GM03348 (cell line): ENCODE data around the gene EML1.
"Not testable (repeated sequence)": the region's sequence is repeated elsewhere in the genome, so short reads cannot be mapped to it uniquely, and the experiment has no call there.

ENCODE experiments used
- DNase-seq: peaks from one replicate; pipeline ENCODE4 v3.0.0; 2012; ENCODE audit warnings: low spot score

Gene EML1

DNA sequence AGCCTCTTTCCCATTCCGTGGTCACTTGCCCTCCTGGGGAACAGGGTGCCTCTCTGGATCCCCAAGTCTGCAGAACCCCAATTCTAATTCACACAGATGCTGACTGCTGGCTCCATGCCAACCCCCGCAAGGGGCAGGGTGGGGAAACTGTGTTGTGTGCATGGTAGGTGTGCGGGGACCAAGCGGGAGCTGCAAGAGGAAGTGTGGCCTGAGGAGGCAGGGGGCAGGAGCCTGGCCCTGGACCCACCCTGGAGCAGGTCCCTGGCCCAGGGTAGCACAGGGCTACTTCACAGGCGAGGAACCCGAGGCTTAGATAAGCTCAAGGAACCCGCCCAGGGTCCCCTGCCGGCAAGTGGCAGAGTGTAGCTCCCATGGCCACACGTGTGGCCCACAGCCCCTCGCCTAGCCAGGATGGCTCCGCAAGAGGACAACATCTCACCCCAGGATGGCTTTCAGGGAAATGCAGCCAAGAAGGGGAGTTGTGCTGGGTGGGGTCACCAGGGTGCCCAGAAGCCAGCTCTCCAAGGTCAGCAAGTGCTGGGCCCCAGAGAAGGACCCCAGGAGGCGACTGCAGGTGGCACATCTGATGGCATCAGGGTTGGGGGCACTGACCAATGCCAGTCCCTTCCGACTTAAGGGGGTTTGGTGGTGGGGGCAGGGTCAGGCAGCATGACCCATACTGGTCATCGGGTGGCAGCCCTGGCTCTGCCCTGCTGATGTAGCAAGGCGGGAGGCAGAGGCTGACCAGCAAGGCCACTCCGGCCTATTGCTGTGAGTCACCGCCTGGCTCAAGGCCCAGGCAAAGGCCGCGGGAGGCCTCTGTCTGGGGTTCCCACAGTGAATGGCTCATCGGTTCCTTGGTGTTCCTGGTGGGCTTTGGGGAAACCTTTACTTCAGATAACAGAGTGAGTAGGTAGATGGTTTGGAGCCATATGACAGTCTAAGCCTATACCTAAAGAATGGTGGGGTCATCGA is 37.3 kb upstream of the EML1 start:
- peak; percentile 94 for DNase-seq

DNA sequence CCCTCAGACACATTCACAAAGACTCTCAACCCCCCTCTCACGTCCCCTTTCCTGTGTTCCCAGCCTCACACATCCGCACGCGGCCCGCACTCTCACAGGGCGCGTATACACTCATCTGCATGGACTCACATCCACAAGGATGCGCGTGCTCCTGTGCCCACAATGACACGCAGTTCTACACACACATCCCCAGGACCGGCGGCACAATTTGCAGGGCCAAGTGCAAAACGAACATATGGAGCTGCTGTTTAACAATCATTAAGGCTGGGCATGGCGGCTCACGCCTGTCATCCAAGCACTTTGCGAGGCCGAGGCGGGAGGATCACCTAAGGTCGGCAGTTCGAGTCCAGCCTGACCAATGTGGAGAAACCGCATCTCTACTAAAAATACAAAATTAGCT is 36.4 kb upstream of the EML1 start:
- no peak for DNase-seq

DNA sequence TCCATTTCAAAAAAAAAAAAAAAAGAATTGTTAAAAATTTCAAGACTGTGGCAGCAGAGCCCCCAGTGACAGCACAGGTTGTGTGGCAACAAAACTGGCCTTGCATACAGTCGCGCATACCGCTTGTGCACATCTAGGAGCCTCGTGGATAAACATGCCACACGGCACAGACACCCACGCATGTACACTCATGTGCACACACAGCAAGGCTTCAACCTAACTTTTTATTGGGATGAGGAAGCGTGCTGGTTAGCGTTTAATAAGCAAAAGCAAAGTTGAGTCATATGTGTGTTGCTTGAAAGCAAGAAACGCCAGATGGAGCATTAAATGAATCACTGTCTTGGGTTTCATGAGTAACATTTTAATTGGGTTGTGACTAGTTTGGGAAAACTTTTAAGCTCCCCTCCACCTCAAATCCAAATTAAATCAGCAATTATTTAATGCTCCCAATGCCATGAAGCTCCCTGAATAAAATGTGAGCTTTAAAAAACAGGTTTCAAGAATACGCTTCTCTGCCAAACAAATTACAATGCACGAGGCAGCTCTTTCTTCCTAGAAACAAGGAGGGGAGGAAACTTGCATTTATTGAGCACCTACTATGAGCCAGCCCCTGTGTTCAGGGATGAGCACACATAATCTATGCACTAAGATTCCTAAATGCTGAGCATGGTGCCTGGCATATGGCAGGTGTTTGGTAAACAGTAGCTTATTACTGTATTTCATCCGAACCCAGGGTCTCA is 35.7 kb upstream of the EML1 start:
- DNase-seq = peak; percentile 79

DNA sequence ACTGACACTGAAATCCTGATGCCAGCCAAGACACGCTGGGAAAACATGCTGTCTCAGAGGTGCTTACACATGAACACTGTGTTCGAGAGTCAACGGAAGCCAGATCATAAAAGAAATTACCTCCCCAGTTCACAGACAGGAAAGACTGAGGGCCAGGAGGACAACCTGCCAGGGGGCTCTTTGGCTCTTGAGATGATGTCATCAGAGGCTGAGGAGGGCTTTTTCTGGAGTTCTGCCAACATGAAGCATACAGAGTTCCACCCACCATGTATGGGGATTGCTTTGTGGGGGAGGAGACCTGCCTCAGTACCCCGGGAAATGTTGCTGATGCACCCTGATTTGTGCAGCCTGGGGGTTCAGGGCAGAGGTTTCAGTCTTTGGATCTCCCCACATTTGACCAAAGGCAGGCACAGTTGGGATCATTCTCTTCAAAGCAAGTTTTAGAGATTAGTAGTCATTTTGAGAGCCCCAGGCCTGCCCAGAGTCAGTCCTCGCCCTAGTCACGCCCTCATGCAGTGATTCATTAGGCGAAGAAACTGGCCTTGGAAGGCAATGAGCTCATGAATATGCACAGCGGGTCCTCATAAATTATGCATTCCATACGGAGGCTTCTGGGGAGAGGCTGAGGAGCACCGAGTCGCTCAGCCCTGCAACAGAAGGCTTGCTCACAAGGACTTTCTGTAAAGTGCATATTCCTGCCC is 34.9 kb upstream of the EML1 start:
- peak; percentile 90 for DNase-seq

DNA sequence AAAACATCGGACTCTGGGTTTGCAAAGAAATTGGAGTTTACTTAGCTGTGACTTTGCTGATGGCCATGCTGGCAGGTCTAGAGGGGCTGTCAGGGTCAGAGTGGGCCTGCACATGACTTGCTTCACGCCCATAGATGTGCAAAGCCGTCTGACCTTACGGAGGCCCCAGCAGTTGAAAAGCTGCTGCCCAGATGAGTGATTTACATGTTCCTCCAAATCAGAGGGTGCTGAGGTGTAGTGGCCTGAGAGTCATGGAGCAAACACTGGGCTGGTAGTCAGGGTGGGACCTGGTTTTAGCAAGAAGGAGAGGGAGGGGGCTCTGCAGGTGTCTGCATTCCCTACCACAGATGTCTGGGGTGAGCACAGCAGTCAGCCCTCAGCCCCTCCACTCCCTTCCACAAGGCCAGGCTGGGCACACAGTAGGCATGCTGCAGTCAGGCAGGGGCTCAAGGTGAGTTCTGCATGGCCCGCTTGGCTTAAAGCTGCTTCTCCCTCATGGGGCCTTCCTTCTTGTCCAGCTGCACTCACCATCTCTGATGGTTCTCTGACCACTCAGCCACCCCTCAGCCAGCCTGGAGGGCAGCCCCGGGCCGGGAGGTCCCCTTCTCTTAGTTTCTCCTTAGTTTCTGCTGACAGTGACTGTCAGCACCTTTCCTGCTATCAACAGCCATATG is 34.2 kb upstream of the EML1 start:
- DNase-seq = no peak

DNA sequence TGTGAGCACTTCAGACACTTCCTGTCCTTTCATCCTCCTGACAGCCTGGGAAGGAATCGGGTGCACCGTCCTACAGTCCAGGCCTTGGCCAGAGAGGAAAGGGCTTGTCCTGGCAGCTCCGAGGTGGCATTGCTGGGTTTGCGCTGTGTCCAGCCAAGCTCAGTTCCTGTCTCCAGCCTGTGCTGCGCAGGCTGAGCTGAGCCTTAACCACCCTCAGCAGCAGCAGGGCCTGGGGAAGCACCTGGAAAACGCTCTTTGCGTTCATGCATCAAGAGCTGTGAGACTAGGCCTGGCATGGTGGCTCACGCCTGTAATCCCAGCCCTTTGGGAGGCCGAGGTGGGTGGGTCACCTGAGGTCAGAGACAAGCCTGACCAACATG is 33.7 kb upstream of the EML1 start:
- no peak for DNase-seq

DNA sequence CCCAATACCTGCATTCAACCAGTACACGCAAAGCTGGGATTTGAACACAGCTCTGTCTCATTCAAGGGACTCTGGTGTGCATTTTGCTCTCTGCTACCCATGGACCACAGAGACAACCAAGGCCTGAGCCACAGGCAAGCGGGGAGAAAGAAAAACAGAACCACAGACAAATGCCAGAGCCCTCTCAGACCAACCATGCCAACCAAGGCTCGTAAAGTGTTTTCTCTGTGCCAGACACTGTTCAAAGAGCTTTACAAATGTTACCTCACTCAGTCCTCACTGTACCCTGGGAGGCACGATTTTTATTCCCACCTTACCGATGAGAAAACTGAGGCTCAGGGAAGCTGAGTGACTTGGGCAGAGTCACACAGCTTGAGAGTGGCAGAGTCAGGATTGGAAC is 32.4 kb upstream of the EML1 start:
- DNase-seq = no peak

DNA sequence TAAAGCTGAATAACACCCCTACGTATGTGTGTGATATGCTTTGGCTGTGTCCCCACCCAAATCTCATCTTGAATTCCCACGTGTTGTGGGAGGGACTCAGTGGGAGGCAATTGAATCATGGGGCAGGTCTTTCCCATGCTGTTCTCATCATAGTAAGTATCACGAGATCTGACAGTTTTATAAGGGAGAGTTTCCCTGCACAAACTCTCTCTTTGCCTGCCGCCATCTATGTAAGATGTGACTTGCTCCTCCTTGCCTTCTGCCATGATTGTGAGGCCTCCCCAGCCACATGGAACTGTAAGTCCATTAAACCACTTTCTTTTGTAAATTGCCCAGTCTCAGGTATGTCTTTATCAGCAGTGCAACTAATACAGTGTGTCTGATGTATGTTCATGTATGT is 30.3 kb upstream of the EML1 start:
- not testable (repeated sequence) for DNase-seq

DNA sequence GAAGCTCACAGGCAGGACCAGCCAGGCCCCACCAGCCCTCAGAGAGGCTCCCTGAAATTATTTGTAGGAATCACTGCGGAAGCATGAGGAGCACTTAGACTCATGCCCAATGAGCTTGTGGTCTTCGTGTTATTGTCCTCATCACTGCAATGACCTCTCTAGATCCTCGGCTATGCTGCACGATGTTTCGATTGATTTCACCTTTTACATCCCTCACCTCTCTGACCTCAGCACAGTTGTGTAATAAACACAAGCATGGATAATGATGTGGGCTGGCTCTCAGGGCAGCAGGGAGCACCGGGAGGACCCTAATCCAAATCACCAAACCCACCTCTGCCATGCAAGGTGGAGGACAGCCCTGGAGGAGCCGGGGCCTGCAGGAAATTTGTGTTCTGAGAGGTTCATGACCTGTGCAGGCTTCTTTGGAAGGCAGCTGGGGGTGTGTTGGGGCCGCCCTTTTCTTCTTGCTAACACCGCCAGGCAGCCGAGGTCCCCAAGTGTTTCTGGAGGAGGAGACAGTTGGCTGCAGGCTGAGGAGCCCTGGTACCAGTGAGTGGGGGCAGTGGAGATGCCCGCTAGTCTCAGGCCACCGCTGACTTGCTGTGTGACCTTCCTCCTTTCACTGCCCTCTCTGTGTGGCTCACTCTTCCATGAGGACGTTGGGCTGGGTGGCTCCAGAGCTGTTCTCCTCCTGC is 29.5 kb upstream of the EML1 start:
- DNase-seq = no peak

DNA sequence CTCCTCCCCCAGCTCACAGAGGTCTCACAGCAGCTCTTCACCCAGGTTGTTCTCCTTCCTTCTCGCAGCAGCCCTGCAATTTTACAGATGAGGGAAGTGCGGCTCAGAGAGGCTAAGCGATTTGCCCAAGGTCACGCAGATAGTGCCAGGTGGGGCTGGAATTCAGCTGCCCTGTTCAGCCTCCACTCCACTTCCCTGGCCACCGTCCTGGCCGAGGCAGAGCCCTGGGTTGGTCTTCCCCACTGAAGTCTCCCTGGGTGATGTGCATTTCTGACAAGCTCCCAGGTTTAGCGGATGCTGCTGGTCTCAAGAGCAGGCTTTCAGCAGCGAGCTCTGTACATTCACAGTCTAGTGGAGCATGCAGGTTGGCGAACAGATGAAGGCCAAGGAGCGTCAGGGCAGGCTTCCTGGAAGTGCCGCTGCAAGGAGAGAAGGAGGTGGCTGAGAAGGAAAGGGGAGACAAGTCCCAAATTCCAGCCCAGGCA is 28.9 kb upstream of the EML1 start:
- DNase-seq = no peak

DNA sequence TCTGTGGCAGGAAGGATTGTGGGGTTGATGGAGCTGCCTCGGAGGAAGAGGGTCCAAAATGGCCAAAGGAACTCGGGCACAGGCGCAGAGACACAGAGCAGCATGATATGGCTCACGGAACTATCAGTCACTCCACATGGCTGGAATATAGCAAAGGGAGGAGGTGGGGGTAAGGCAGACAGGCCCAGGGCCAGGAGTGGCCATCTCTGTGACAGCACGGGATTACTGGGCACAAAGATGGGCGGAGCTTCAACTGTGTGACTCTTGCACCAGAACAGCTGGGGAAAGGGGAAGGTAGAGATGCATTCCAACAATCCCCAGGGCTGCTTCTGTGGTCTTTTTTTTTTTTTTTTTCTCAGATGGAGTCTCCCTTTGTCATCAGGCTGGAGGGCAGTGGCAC is 24.8 kb upstream of the EML1 start:
- no peak for DNase-seq

DNA sequence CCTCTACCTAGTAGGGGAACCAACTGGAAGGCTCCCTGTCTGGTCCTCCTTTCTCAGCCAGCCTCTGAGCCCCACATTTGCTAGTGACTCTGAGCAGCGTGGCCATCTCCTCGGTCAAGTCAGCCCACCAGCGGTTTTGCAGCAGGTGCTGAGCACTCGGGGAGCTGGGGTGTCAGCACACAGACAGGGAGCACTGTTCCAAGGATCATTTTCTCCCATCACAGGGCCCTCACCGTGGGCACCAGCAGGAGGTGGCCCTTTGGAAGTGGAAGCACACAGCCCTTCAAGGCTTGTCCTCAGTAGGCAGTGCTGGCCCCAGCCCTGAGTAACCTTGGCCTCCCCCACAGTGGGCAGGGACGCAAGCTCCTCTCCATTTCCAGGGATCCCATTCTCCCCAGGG is 24.1 kb upstream of the EML1 start:
- DNase-seq = no peak

DNA sequence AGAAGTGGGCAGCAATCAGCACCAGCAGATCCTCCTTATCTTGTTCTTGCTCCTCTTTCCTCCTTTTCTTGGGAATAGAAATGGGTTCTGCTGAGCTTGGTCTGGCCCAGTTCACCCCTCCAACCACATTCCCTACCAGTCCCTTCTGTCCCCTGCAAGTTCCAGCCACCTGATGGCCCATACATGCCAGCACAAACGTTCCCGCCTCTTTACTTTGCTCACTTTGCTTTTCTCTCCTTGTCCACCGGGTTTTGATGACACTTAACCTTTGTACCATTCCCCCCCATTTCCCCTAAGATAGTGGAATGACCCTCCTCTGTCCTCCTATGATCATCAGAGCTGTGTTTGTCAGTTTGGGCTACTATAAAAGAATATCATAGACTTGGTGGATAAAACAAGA is 23.4 kb upstream of the EML1 start:
- DNase-seq = no peak

DNA sequence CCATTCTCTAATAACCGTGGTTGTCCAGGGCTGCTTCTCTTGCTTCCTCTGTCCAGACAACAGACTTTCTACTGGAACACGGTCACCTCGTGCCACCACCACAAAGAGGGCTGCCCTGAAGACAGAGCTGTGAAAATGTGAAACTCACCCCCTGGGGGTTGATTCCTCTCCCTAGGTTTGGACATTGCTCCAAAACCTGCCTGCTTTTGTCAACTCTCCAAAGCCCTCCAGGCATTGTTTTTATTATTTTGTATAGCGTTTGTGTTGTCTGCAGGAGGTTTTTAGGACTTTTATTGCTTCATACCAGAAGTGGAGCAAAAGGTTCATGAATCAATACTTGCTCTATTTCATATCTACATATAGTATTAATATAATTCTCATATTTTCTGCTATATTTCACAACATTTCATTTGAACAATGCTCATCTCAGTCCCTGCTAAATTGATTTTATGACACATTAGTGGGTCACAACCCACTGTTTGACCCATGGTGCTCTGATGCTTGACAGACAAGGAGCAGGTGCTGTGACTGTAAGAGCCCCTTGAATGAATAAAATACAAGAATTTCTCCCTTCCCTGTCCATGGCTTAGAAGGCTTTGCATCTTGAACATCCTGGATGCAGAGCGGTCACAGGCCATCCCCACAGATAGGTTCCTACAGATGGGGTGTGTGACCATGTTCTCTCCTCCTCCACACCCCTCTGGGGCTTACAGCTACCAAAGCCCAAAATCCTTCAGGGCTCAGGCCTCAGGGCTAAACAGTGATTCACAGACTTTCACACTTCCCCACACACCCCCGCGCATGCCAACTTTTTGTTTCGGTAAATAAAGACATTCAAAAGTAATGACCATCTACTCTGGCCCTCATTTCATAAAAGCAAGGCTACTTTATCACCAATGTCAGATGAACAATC is 20.6 kb upstream of the EML1 start:
- DNase-seq = no peak

DNA sequence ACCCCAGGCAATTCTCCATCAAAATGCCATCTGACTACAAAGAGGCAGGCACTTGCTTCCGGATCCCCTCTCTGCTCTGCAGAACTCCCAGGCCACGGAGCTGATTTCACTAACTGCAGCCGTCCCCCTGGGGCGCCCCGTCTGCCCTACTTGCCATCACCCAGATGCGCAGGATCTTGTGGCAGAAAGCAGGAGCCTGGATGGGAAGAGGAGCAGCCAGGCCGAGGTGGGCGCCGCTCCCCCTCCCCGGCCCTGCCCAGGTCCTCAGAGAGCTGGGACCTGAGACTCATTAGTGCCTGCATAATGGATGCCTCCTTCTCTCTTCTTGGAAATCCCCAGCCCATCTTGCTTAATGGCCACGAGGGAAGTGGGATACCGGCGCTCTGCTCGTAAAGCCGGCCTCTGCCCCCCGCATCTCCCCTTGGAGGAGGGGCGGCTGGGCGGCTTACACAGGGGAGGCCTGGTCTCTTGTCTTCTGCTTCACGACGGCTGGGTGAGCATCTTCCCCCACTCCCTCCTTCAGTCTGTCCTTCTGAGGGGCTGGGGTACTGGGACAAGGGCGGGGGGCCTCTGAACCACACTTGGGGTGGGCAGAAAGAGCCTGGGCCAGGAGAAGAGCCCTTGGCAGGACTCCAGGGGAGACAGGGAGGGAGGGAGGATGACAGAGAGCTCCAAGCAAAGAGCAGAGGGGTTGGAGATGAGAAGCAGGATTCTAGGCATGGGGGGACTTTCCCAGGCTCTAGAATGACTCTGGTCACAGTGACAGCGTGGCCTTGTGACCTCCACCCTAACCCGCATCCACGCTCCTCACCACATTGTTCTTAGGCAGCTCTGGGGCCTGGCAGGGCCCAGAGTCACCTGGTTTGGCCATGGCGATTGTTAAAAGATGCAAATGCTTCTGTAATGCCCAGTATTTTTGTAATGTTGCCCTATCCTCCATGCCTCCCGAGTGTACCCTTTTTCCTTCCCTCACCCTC is 19.4 kb upstream of the EML1 start:
- no peak for DNase-seq

DNA sequence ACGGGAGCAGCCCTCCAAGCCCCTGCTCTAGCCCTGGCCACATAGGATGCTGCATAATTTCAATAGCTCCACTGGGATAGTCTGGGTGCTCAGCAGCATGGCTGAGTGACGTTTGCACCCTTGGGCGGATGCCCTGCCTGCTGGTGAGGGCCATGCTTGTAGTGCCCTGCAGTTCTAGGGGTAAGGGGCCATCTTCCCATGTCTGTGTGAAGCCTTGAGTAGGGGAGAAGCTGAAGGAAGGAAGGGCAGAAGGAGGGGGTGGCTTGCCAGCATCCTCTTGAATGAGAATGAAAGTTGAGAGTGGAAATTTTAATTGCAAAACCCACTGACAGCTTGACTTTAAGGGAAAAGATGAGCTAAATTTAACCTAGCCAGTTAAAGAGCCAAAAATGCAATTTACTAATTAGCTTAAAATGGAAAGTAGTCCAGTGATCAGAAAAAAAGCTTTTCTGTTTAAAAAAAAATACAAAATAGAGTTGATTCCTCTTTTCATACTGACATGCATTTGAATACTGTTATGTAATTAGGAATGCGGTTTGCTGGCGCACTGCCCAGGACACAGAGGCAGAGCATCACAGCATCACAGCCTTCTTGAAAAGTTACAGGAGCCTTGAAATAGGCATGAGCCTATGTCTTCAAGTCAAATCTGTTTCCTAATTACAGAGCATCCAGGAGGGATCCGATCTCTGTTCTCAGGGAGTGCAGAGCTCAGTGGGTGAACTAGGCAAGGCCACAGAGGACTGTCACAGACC is 18.5 kb upstream of the EML1 start:
- peak; percentile 44 for DNase-seq

DNA sequence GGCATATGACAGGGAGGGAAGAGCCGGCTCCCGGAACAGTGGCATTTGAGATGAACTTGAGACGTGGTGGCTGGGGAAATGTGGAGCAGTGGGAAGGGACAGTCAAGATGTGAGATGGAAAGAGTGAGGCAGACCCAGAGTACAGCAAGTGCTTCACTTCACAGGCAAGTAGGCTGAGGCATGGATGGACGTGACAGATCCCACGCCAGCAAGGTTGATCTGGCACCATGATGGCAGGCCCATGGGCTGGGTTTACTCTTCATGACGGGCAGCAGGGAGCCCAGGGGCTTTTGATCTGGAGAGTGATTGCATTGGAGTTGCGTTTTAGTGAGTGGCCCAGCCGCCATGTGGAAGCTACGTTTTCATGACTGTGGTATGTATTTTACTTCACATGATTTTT is 17.9 kb upstream of the EML1 start:
- DNase-seq = no peak

DNA sequence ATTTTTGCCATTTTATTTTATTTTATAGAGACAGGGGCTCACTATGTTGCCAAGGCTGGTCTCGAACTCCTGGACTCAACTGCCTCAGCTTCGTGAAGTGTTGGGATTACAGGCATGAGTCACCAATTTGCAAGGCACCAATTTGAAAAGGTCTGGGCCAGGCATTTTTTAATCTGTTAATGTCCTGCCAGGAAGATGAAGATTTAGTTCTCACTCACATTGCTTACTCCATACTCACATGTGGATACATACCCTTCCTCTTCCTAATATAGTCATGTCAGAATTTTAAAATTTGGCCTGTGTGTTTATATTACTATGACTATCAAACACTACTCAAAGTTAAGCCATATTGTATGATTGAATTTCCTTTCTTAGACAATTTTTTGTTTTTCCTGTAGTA is 15.3 kb upstream of the EML1 start:
- no peak for DNase-seq
